Calu3 (cell line): Measurements from ENCODE around the gene SH3BP5L. TPM values are rescaled to one million over a fixed set of nuclear protein-coding genes. Genes with fewer than 3 reads are reported as not detected.

Source experiments
- BruUV-seq: library from RNA; stranded (reverse); fragments of 400-500 nt; replicated peaks from 2 replicates; lab custom pipeline; 2021; lab: Mats Ljungman, UMichigan
- CTCF ChIA-PET: fragments of 300-600 bp; sonication (Branson Sonifier 250); formaldehyde crosslinking; loops from one replicate; lab custom pipeline; 2022; ENCODE audit warnings: antibody characterized with exemption; lab: Charles Lee
- DNase-seq: peaks from one replicate; pipeline ENCODE4 v3.0.0; 2022
- H3K27ac Mint-ChIP-seq: one replicate; pipeline ENCODE4 v1.8.0; 2022; ENCODE audit warnings: mixed read lengths; ENCODE audit not compliant: unreplicated experiment
- H3K27me3 Mint-ChIP-seq: one replicate; pipeline ENCODE4 v1.8.0; 2022; ENCODE audit warnings: mixed read lengths; ENCODE audit not compliant: unreplicated experiment
- H3K36me3 Mint-ChIP-seq: one replicate; pipeline ENCODE4 v1.8.0; 2022; ENCODE audit warnings: mild to moderate bottlenecking, moderate library complexity, mixed read lengths; ENCODE audit not compliant: insufficient read depth, unreplicated experiment
- H3K4me1 Mint-ChIP-seq: one replicate; pipeline ENCODE4 v1.8.0; 2022; ENCODE audit warnings: mild to moderate bottlenecking, low read depth, mixed read lengths; ENCODE audit not compliant: unreplicated experiment
- H3K4me3 Mint-ChIP-seq: one replicate; pipeline ENCODE4 v1.8.0; 2022; ENCODE audit warnings: mild to moderate bottlenecking, low read depth, moderate library complexity, mixed read lengths; ENCODE audit not compliant: unreplicated experiment
- H3K9me3 Mint-ChIP-seq: one replicate; pipeline ENCODE4 v1.8.0; 2022; ENCODE audit warnings: low read depth, mixed read lengths; ENCODE audit not compliant: unreplicated experiment
- CTCF ChIP-seq: fragments of 200-600 bp; IDR thresholded peaks from one replicate; pipeline ENCODE4 v1.8.0; 2022; ENCODE audit warnings: antibody characterized with exemption; ENCODE audit not compliant: unreplicated experiment
- intact Hi-C: fragments of 100-400 bp; cut with micrococcal nuclease; formaldehyde crosslinking; loops from one replicate; pipeline ENCODE4 v1.10.0; 2022; ENCODE audit not compliant: unreplicated experiment
- total RNA-seq: library from RNA; stranded (reverse); gene quantifications from 2 replicates; pipeline ENCODE4 v1.2.3, GENCODE V29; 2022

The SH3BP5L gene
- total RNA-seq, 1 experiment from 2014 or later: 27.1 TPM

- Mint-ChIP-seq H3K4me3 (no peak overlapping the region), H3K36me3 (no peaks in the 10 kb centered on the region), H3K4me1 (no peaks in the 10 kb centered on the region), H3K27ac (no peak overlapping the region), H3K9me3 (peaks cover 5% of the 10 kb centered on the region), H3K27me3 (no peaks in the 10 kb centered on the region)
- TF ChIP-seq CTCF: no peak
- BruUV-seq: no TSS peak
- intact Hi-C loops: no loop called here
- no peak for DNase-seq
- CTCF ChIA-PET: no interaction called here
Observed at GRCh38 chr1:248787430-248787829, 38.3 kb downstream of the SH3BP5L start.

- Mint-ChIP-seq H3K36me3 (no peaks in the 10 kb centered on the region), H3K4me1 (no peaks in the 10 kb centered on the region), H3K27me3 (no peaks in the 10 kb centered on the region), H3K9me3 (peaks cover 15% of the 10 kb centered on the region), H3K4me3 (no peak overlapping the region), H3K27ac (no peak overlapping the region)
- no peak for TF ChIP-seq CTCF
- CTCF ChIA-PET: interaction anchor here (0.7 to 1.1 kb wide), 2 partner anchors 28 to 72 kb away, joined by 3 to 4 read pairs; no protein-coding TSS in a partner anchor
- DNase-seq: no peak
- BruUV-seq: no TSS peak
- intact Hi-C loops: no loop called here
Observed at GRCh38 chr1:248786156-248786555, 39.6 kb downstream of the SH3BP5L start.

GRCh38 chr1:248783367-248783766, 42.3 kb downstream of the SH3BP5L start:
- H3K9me3 Mint-ChIP-seq: peaks cover 15% of the 10 kb centered on the region
- H3K4me1 Mint-ChIP-seq: no peaks in the 10 kb centered on the region
- H3K36me3 Mint-ChIP-seq: no peaks in the 10 kb centered on the region
- H3K4me3 Mint-ChIP-seq: no peak overlapping the region
- CTCF ChIA-PET: no interaction called here
- H3K27ac Mint-ChIP-seq: no peak overlapping the region
- DNase-seq: no peak
- no peak for TF ChIP-seq CTCF
- no peaks in the 10 kb centered on the region for H3K27me3 Mint-ChIP-seq
- BruUV-seq: no TSS peak
- intact Hi-C loops: no loop called here

GRCh38 chr1:248782416-248783141, 43.1 kb downstream of the SH3BP5L start:
- intact Hi-C loops: no loop called here
- Mint-ChIP-seq H3K36me3 (no peaks in the 10 kb centered on the region), H3K4me1 (no peaks in the 10 kb centered on the region), H3K4me3 (no peak overlapping the region), H3K27me3 (no peaks in the 10 kb centered on the region), H3K27ac (no peak overlapping the region), H3K9me3 (peaks cover 22% of the 10 kb centered on the region)
- no peak for TF ChIP-seq CTCF
- CTCF ChIA-PET: no interaction called here
- no TSS peak for BruUV-seq
- DNase-seq: no peak
